Osteoblast (primary cell): Measurements from ENCODE around the gene FUT9. TPM values are rescaled to one million over a fixed set of nuclear protein-coding genes. Genes with fewer than 3 reads are reported as not detected.

Experiments
- DNase-seq: peaks from one replicate; pipeline ENCODE4 v3.0.0; 2011; ENCODE audit warnings: low spot score, mixed read lengths; ENCODE audit not compliant: insufficient read length; ENCODE audit errors: missing footprints
- H2AFZ ChIP-seq: 2 replicates; pipeline ENCODE4 v1.6.0; 2011; ENCODE audit warnings: mild to moderate bottlenecking, low read length
- H3K27ac ChIP-seq: 2 replicates; pipeline ENCODE4 v1.5.1; 2011; ENCODE audit warnings: mild to moderate bottlenecking, low read depth, low read length, moderate library complexity
- H3K27me3 ChIP-seq: 2 replicates; pipeline ENCODE4 v1.6.0; 2012; ENCODE audit warnings: mild to moderate bottlenecking, control low read depth, inconsistent platforms, low read length, moderate library complexity; ENCODE audit not compliant: insufficient read depth
- H3K36me3 ChIP-seq: 2 replicates; pipeline ENCODE4 v1.5.1; 2011; ENCODE audit warnings: mild to moderate bottlenecking, low read length, control low read depth, moderate library complexity; ENCODE audit not compliant: insufficient read depth
- H3K4me1 ChIP-seq: 2 replicates; pipeline ENCODE4 v1.5.1; 2011; ENCODE audit warnings: mild to moderate bottlenecking, low read length, control low read depth, moderate library complexity; ENCODE audit not compliant: insufficient read depth
- H3K4me2 ChIP-seq: 2 replicates; pipeline ENCODE4 v1.6.0; 2011; ENCODE audit warnings: mild to moderate bottlenecking, low read length; ENCODE audit not compliant: insufficient read depth
- H3K4me3 ChIP-seq: fragments of 200-600 bp; sonication (generic); 3 replicates; pipeline ENCODE4 v1.5.1; 2012; ENCODE audit warnings: mild to moderate bottlenecking, low read length, inconsistent platforms; ENCODE audit not compliant: insufficient read depth
- H3K79me2 ChIP-seq: 2 replicates; pipeline ENCODE4 v1.6.0; 2012; ENCODE audit warnings: mild to moderate bottlenecking, low read length, control low read depth, inconsistent platforms; ENCODE audit not compliant: insufficient read depth
- H3K9me3 ChIP-seq: 2 replicates; pipeline ENCODE4 v1.5.1; 2011; ENCODE audit warnings: low read depth, low read length, control low read depth
- H4K20me1 ChIP-seq: 2 replicates; pipeline ENCODE4 v1.6.0; 2012; ENCODE audit warnings: mild to moderate bottlenecking, low read length, control low read depth; ENCODE audit not compliant: insufficient read depth
- total RNA-seq: library from RNA; depleted of rRNA; stranded (reverse); fragments of >200 nt; gene quantifications from 2 replicates; pipeline ENCODE4 v1.2.3, GENCODE V29; 2012
- TF ChIP-seq, protein P1 (sequence below): IDR thresholded peaks from 2 replicates; pipeline ENCODE4 v1.5.1; 2011; ENCODE audit warnings: mild to moderate bottlenecking, low read depth, low read length, moderate library complexity; ENCODE audit errors: extremely low read depth

Gene FUT9
- total RNA-seq, 1 donor, result not detected

DNA sequence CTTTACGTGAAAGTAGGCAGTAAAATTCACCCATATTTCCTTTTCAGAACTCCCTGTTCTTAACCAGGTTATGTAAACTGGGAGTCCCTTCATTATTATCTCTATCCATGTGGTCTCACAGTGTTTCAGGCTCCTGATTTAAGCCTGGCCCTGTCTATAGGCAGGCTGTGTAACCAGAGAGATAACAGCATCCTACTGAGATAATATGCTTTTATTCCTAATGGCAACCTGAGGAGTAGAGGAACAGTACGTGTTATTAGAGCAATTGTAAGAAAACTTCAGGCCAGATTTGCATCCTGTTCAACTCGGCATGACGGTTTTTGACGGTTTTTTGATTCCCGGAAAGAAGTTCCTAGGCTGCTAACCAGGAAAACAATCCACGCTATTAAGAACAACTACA is 16.9 kb downstream of the FUT9 start:
- H3K4me1 ChIP-seq, result no peaks in the 10 kb centered on the region
- H3K79me2 ChIP-seq, result no peaks in the 10 kb centered on the region
- TF ChIP-seq, protein P1, sequence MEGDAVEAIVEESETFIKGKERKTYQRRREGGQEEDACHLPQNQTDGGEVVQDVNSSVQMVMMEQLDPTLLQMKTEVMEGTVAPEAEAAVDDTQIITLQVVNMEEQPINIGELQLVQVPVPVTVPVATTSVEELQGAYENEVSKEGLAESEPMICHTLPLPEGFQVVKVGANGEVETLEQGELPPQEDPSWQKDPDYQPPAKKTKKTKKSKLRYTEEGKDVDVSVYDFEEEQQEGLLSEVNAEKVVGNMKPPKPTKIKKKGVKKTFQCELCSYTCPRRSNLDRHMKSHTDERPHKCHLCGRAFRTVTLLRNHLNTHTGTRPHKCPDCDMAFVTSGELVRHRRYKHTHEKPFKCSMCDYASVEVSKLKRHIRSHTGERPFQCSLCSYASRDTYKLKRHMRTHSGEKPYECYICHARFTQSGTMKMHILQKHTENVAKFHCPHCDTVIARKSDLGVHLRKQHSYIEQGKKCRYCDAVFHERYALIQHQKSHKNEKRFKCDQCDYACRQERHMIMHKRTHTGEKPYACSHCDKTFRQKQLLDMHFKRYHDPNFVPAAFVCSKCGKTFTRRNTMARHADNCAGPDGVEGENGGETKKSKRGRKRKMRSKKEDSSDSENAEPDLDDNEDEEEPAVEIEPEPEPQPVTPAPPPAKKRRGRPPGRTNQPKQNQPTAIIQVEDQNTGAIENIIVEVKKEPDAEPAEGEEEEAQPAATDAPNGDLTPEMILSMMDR, result no peak
- no peak overlapping the region for H2AFZ ChIP-seq
- no peak overlapping the region for H3K27ac ChIP-seq
- H4K20me1 ChIP-seq, result no peaks in the 10 kb centered on the region
- H3K9me3 ChIP-seq, result no peaks in the 10 kb centered on the region
- H3K27me3 ChIP-seq, result no peaks in the 10 kb centered on the region
- H3K36me3 ChIP-seq, result no peaks in the 10 kb centered on the region
- H3K4me2 ChIP-seq, result no peak overlapping the region
- H3K4me3 ChIP-seq, result no peak overlapping the region
- DNase-seq, result no peak

DNA sequence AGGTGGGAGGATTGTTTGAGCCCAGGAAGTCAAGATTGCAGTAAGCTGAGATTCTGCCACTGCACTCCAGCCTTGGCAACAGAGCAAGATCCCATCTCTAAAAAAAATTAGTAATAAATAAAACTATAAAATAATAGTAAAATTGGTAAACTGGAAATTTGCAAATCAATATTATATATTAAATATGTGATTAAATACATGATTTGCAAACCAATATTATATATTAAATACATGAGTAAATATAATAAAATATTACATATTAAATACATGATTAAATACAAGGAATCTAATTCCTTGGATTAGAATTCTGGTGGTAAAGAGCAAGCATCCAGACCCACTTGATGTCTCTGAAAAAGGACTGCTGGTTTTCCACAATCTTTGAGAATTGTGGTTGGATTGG is 35.8 kb downstream of the FUT9 start:
- no peak for DNase-seq
- Histone ChIP-seq H4K20me1 (no peaks in the 10 kb centered on the region), H3K4me3 (no peak overlapping the region), H3K27ac (no peak overlapping the region), H3K79me2 (no peaks in the 10 kb centered on the region), H3K4me1 (no peaks in the 10 kb centered on the region), H3K9me3 (no peaks in the 10 kb centered on the region), H3K4me2 (no peak overlapping the region), H2AFZ (no peak overlapping the region), H3K36me3 (no peaks in the 10 kb centered on the region), H3K27me3 (no peaks in the 10 kb centered on the region)
- TF ChIP-seq, protein P1, result no peak

DNA sequence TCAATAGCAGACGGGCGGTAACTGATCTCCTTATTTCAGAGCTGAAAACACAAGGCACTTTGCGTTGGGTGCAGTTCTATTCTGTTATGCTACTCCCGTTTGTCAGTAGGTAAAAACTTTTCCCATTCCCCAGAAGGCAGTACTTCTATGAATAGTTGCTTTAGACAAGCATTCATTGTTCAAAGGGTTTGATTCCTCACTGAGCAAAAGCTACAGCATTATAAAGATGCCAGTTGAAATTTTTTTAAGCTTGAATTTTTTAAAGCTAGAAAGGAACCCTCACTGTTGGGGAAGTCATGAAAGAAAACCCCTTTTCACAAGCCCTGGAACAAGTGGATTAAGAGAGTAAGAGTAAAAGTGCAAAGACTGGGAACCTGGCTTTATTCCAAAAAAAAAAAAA is 42.3 kb downstream of the FUT9 start:
- H3K27me3 ChIP-seq, result no peaks in the 10 kb centered on the region
- H3K9me3 ChIP-seq, result peaks cover 3% of the 10 kb centered on the region
- DNase-seq, result no peak
- no peaks in the 10 kb centered on the region for H3K36me3 ChIP-seq
- H3K27ac ChIP-seq, result no peak overlapping the region
- H3K4me2 ChIP-seq, result no peak overlapping the region
- H3K4me3 ChIP-seq, result no peak overlapping the region
- no peaks in the 10 kb centered on the region for H3K79me2 ChIP-seq
- TF ChIP-seq, protein P1, result no peak
- no peak overlapping the region for H2AFZ ChIP-seq
- H4K20me1 ChIP-seq, result no peaks in the 10 kb centered on the region
- H3K4me1 ChIP-seq, result no peaks in the 10 kb centered on the region

- H3K36me3 ChIP-seq, result no peaks in the 10 kb centered on the region
- H2AFZ ChIP-seq, result no peak overlapping the region
- H3K27ac ChIP-seq, result no peak overlapping the region
- no peaks in the 10 kb centered on the region for H3K79me2 ChIP-seq
- TF ChIP-seq, protein P1, result no peak
- H3K27me3 ChIP-seq, result no peaks in the 10 kb centered on the region
- no peak for DNase-seq
- H3K4me2 ChIP-seq, result no peak overlapping the region
- no peaks in the 10 kb centered on the region for H3K4me1 ChIP-seq
- no peaks in the 10 kb centered on the region for H4K20me1 ChIP-seq
- no peak overlapping the region for H3K4me3 ChIP-seq
- peaks cover 5% of the 10 kb centered on the region for H3K9me3 ChIP-seq
These were observed 43.8 kb downstream of the FUT9 start for GRCh38 chr6:96059586-96059985.
